H1 (cell line): ENCODE results near the gene TMEM258. TPM values are rescaled to one million over a fixed set of nuclear protein-coding genes. Genes with fewer than 3 reads are reported as not detected.

Source experiments
- BCL11A ChIP-seq, 2 experiments: IDR thresholded peaks; one replicate each; pipeline ENCODE4 v1.6.1; 2011; ENCODE audit warnings: low read depth in 2 of 2, low read length in 2 of 2, mild to moderate bottlenecking in 2 of 2
- CBX5 ChIP-seq: fragments of 300-800, 300-1000 bp; sonication (generic); IDR thresholded peaks from 2 replicates; pipeline ENCODE4 v1.7.1; 2016; ENCODE audit warnings: antibody characterized with exemption, low read length, low read depth
- FOSL1 ChIP-seq: IDR thresholded peaks from 2 replicates; pipeline ENCODE4 v1.6.1; 2011; ENCODE audit warnings: mild to moderate bottlenecking, low read depth, low read length, moderate library complexity; ENCODE audit not compliant: insufficient read depth
- KDM4A ChIP-seq: IDR thresholded peaks from one replicate; pipeline ENCODE4 v1.7.1; 2012; ENCODE audit warnings: low read depth, mild to moderate bottlenecking, moderate library complexity, low read length, inconsistent platforms; ENCODE audit not compliant: severe bottlenecking
- KDM5A ChIP-seq: fragments of 200-600 bp; IDR thresholded peaks from 2 replicates; pipeline ENCODE4 v1.7.1; 2012; ENCODE audit warnings: mild to moderate bottlenecking, low read length, inconsistent platforms, mixed read lengths
- RNF2 ChIP-seq: fragments of 200-900, 300-1000 bp; sonication (generic); IDR thresholded peaks from 2 replicates; pipeline ENCODE4 v1.7.1; 2016; ENCODE audit warnings: borderline replicate concordance, low read depth, mild to moderate bottlenecking, antibody characterized with exemption, low read length; ENCODE audit not compliant: poor library complexity, severe bottlenecking; ENCODE audit errors: missing control alignments
- SIN3A ChIP-seq, 2 experiments: IDR thresholded peaks in 1 of 2; conservative IDR thresholded peaks in 1 of 2; 2 replicates each; pipeline ENCODE4 v1.6.1; 2011 to 2012; ENCODE audit warnings: low read length in 2 of 2, improper control_type of control experiment in 1 of 2, low read depth in 1 of 2, mild to moderate bottlenecking in 1 of 2
- SIRT6 ChIP-seq: IDR thresholded peaks from one replicate; pipeline ENCODE4 v1.7.1; 2012; ENCODE audit warnings: low read length, inconsistent platforms
- polyA plus RNA-seq, 7 experiments: library from polyadenylated mRNA; depleted of rRNA in 3 of 7; stranded (reverse) in 5 of 7; unstranded in 2 of 7; fragments of >200 nt in 5 of 7; fragments of 200-250 nt in 2 of 7; gene quantifications; 1 replicate in 5 of 7; 2 replicates in 1 of 7; 4 replicates in 1 of 7; pipeline versions ENCODE4 v1.2.1 to v1.2.3, GENCODE V29; 2011 to 2013; ENCODE audit warnings: missing spikeins in 2 of 7, mixed read lengths in 2 of 7
- total RNA-seq: library from RNA; stranded (reverse); fragmentation: NEBNext Ultra II Directional; extraction: Animal tissue kit (Norgen Biotek cat#: 25700); gene quantifications from 2 replicates; pipeline ENCODE4 v1.2.1, GENCODE V29; 2021
- TF ChIP-seq, protein P1 (sequence below): fragments of 300-600 bp; sonication (generic); IDR thresholded peaks from 2 replicates; pipeline ENCODE4 v1.7.1; 2012; ENCODE audit warnings: low read length, moderate library complexity, mild to moderate bottlenecking, inconsistent platforms; ENCODE audit not compliant: insufficient replicate concordance

Gene TMEM258
- total and polyA plus RNA-seq, 2 of the 8 experiments (the other 6 are each of a cell fraction or from before 2014, with no cell fraction given): 186 to 759 TPM

DNA sequence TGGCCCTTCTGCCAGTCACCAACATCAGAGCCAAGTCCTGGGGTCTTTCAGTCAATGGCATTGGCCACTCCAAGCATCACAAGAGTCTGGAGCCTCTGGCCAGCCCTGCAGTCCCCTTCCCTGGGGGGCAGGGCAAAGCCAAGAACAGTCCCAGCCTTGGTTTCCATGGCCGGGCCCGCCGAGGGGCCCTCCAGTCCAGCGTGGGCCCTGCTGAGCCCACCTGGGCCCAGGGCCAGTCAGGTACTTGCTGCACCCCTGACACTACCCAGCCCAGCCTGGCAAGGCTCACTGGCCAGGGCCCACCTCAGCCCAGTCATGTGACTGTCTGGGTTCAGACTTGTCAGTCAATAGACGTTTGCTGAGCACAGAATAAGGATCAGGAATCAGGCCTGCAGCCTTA, 10.8 kb downstream of the TMEM258 start (continued):
- TF ChIP-seq, protein P1, sequence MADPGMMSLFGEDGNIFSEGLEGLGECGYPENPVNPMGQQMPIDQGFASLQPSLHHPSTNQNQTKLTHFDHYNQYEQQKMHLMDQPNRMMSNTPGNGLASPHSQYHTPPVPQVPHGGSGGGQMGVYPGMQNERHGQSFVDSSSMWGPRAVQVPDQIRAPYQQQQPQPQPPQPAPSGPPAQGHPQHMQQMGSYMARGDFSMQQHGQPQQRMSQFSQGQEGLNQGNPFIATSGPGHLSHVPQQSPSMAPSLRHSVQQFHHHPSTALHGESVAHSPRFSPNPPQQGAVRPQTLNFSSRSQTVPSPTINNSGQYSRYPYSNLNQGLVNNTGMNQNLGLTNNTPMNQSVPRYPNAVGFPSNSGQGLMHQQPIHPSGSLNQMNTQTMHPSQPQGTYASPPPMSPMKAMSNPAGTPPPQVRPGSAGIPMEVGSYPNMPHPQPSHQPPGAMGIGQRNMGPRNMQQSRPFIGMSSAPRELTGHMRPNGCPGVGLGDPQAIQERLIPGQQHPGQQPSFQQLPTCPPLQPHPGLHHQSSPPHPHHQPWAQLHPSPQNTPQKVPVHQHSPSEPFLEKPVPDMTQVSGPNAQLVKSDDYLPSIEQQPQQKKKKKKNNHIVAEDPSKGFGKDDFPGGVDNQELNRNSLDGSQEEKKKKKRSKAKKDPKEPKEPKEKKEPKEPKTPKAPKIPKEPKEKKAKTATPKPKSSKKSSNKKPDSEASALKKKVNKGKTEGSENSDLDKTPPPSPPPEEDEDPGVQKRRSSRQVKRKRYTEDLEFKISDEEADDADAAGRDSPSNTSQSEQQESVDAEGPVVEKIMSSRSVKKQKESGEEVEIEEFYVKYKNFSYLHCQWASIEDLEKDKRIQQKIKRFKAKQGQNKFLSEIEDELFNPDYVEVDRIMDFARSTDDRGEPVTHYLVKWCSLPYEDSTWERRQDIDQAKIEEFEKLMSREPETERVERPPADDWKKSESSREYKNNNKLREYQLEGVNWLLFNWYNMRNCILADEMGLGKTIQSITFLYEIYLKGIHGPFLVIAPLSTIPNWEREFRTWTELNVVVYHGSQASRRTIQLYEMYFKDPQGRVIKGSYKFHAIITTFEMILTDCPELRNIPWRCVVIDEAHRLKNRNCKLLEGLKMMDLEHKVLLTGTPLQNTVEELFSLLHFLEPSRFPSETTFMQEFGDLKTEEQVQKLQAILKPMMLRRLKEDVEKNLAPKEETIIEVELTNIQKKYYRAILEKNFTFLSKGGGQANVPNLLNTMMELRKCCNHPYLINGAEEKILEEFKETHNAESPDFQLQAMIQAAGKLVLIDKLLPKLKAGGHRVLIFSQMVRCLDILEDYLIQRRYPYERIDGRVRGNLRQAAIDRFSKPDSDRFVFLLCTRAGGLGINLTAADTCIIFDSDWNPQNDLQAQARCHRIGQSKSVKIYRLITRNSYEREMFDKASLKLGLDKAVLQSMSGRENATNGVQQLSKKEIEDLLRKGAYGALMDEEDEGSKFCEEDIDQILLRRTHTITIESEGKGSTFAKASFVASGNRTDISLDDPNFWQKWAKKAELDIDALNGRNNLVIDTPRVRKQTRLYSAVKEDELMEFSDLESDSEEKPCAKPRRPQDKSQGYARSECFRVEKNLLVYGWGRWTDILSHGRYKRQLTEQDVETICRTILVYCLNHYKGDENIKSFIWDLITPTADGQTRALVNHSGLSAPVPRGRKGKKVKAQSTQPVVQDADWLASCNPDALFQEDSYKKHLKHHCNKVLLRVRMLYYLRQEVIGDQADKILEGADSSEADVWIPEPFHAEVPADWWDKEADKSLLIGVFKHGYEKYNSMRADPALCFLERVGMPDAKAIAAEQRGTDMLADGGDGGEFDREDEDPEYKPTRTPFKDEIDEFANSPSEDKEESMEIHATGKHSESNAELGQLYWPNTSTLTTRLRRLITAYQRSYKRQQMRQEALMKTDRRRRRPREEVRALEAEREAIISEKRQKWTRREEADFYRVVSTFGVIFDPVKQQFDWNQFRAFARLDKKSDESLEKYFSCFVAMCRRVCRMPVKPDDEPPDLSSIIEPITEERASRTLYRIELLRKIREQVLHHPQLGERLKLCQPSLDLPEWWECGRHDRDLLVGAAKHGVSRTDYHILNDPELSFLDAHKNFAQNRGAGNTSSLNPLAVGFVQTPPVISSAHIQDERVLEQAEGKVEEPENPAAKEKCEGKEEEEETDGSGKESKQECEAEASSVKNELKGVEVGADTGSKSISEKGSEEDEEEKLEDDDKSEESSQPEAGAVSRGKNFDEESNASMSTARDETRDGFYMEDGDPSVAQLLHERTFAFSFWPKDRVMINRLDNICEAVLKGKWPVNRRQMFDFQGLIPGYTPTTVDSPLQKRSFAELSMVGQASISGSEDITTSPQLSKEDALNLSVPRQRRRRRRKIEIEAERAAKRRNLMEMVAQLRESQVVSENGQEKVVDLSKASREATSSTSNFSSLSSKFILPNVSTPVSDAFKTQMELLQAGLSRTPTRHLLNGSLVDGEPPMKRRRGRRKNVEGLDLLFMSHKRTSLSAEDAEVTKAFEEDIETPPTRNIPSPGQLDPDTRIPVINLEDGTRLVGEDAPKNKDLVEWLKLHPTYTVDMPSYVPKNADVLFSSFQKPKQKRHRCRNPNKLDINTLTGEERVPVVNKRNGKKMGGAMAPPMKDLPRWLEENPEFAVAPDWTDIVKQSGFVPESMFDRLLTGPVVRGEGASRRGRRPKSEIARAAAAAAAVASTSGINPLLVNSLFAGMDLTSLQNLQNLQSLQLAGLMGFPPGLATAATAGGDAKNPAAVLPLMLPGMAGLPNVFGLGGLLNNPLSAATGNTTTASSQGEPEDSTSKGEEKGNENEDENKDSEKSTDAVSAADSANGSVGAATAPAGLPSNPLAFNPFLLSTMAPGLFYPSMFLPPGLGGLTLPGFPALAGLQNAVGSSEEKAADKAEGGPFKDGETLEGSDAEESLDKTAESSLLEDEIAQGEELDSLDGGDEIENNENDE: no peak
- TF ChIP-seq BCL11A (IDR thresholded peaks at IDR 0.05; ENCODE audit: low read depth in 2 of 2, low read length in 2 of 2) (no peak), KDM5A (no peak), KDM4A (no peak), RNF2 (no peak), FOSL1 (no peak), SIRT6 (no peak), SIN3A (conservative IDR thresholded peaks at IDR 0.05 in 1 of 2, IDR thresholded peaks at IDR 0.05 in 1 of 2; ENCODE audit: low read depth in 1 of 2, low read length in 2 of 2) (no peak), CBX5 (no peak)
